Activated naive CD8-positive, alpha-beta T cell treated with anti-CD3 and anti-CD28 coated beads, Interleukin-2, amount 10 ng/mL, durations not matched to agents 7 days and 5 days (primary cell): Measurements from ENCODE around the gene TRPM2. TPM values are rescaled to one million over a fixed set of nuclear protein-coding genes. Genes with fewer than 3 reads are reported as not detected.

Experiments
- ATAC-seq: fragments of 150-1000 bp; cut with Tn5 transposase; one replicate; pipeline ENCODE4 v1.10.0; 2021; ENCODE audit warnings: low read depth, moderate library complexity
- POLR2A ChIA-PET: fragments of 350-600 bp; sonication (Branson Sonifier 250); formaldehyde crosslinking; loops from one replicate; lab custom pipeline; 2021; ENCODE audit warnings: antibody characterized with exemption; lab: Charles Lee
- DNase-seq: peaks from one replicate; pipeline ENCODE4 v3.0.0; 2021
- H3K27ac Mint-ChIP-seq: one replicate; pipeline ENCODE4 v1.8.0; 2022; ENCODE audit warnings: mild to moderate bottlenecking, mixed read lengths
- H3K27me3 Mint-ChIP-seq: one replicate; pipeline ENCODE4 v1.8.0; 2022; ENCODE audit warnings: mild to moderate bottlenecking, moderate library complexity, mixed read lengths
- H3K36me3 Mint-ChIP-seq: one replicate; pipeline ENCODE4 v1.8.0; 2021; ENCODE audit warnings: mild to moderate bottlenecking, mixed read lengths
- H3K4me1 Mint-ChIP-seq: one replicate; pipeline ENCODE4 v1.8.0; 2021; ENCODE audit warnings: mixed read lengths
- H3K4me3 Mint-ChIP-seq: one replicate; pipeline ENCODE4 v1.8.0; 2022; ENCODE audit warnings: mild to moderate bottlenecking, moderate library complexity, mixed read lengths
- H3K9me3 Mint-ChIP-seq: one replicate; pipeline ENCODE4 v1.8.0; 2021; ENCODE audit warnings: mixed read lengths
- total RNA-seq, 2 experiments: library from RNA; stranded (reverse); gene quantifications; one replicate each; pipeline ENCODE4 v1.2.3, GENCODE V29; 2021

TRPM2 gene
- total RNA-seq, 2 experiments from 2014 or later, result 29.6 to 31.1 TPM

- no peaks in the 10 kb centered on the region for H3K27me3 Mint-ChIP-seq
- H3K4me3 Mint-ChIP-seq, result no peak overlapping the region
- no peaks in the 10 kb centered on the region for H3K9me3 Mint-ChIP-seq
- POLR2A ChIA-PET, result no interaction called here
- ATAC-seq (no peak), DNase-seq (no peak)
- peaks cover 1% of the 10 kb centered on the region for H3K4me1 Mint-ChIP-seq
- no peaks in the 10 kb centered on the region for H3K36me3 Mint-ChIP-seq
- H3K27ac Mint-ChIP-seq, result no peak overlapping the region
Measured at GRCh38 chr21:44463724-44464123, 110.3 kb downstream of the TRPM2 start.

- POLR2A ChIA-PET, result no interaction called here
- H3K36me3 Mint-ChIP-seq, result no peaks in the 10 kb centered on the region
- H3K4me3 Mint-ChIP-seq, result no peak overlapping the region
- H3K9me3 Mint-ChIP-seq, result no peaks in the 10 kb centered on the region
- no peaks in the 10 kb centered on the region for H3K27me3 Mint-ChIP-seq
- ATAC-seq (no peak), DNase-seq (no peak)
- no peak overlapping the region for H3K27ac Mint-ChIP-seq
- H3K4me1 Mint-ChIP-seq, result peaks cover 1% of the 10 kb centered on the region
Measured at GRCh38 chr21:44464351-44464750, 110.9 kb downstream of the TRPM2 start.

- ATAC-seq, result no peak
Measured at GRCh38 chr21:44466351-44466954, 113.0 kb downstream of the TRPM2 start.

GRCh38 chr21:44466996-44467858 lies 113.8 kb downstream of the TRPM2 start:
- Mint-ChIP-seq H3K4me3 (no peak overlapping the region), H3K27ac (no peak overlapping the region), H3K27me3 (peaks cover 8% of the 10 kb centered on the region), H3K4me1 (no peaks in the 10 kb centered on the region), H3K36me3 (no peaks in the 10 kb centered on the region), H3K9me3 (no peaks in the 10 kb centered on the region)
- DNase-seq (no peak), ATAC-seq (no peak)
- POLR2A ChIA-PET, result no interaction called here

More at GRCh38 chr21:44466351-44466954, 113.0 kb downstream of the TRPM2 start:
- H3K27ac Mint-ChIP-seq, result no peak overlapping the region
- H3K36me3 Mint-ChIP-seq, result no peaks in the 10 kb centered on the region
- H3K27me3 Mint-ChIP-seq, result peaks cover 4% of the 10 kb centered on the region
- no peaks in the 10 kb centered on the region for H3K4me1 Mint-ChIP-seq
- H3K4me3 Mint-ChIP-seq, result no peak overlapping the region
- DNase-seq, result no peak
- H3K9me3 Mint-ChIP-seq, result no peaks in the 10 kb centered on the region
- POLR2A ChIA-PET, result no interaction called here

GRCh38 chr21:44467859-44468195 lies 114.4 kb downstream of the TRPM2 start:
- H3K9me3 Mint-ChIP-seq, result no peaks in the 10 kb centered on the region
- no peak overlapping the region for H3K4me3 Mint-ChIP-seq
- H3K36me3 Mint-ChIP-seq, result no peaks in the 10 kb centered on the region
- POLR2A ChIA-PET, result no interaction called here
- no peaks in the 10 kb centered on the region for H3K4me1 Mint-ChIP-seq
- no peak for ATAC-seq
- DNase-seq, result no peak
- H3K27ac Mint-ChIP-seq, result no peak overlapping the region
- H3K27me3 Mint-ChIP-seq, result peaks cover 8% of the 10 kb centered on the region

GRCh38 chr21:44471341-44471740 lies 117.9 kb downstream of the TRPM2 start:
- H3K27ac Mint-ChIP-seq, result no peak overlapping the region
- POLR2A ChIA-PET, result no interaction called here
- H3K9me3 Mint-ChIP-seq, result no peaks in the 10 kb centered on the region
- H3K27me3 Mint-ChIP-seq, result peaks cover 8% of the 10 kb centered on the region
- no peak for DNase-seq
- ATAC-seq, result no peak
- no peaks in the 10 kb centered on the region for H3K4me1 Mint-ChIP-seq
- no peak overlapping the region for H3K4me3 Mint-ChIP-seq
- no peaks in the 10 kb centered on the region for H3K36me3 Mint-ChIP-seq

GRCh38 chr21:44471996-44472395 lies 118.6 kb downstream of the TRPM2 start:
- Mint-ChIP-seq H3K27me3 (peaks cover 8% of the 10 kb centered on the region), H3K4me3 (no peak overlapping the region), H3K36me3 (no peaks in the 10 kb centered on the region), H3K4me1 (no peaks in the 10 kb centered on the region), H3K9me3 (no peaks in the 10 kb centered on the region), H3K27ac (no peak overlapping the region)
- DNase-seq, result no peak
- POLR2A ChIA-PET, result no interaction called here
- no peak for ATAC-seq

- POLR2A ChIA-PET, result no interaction called here
- H3K4me1 Mint-ChIP-seq, result no peaks in the 10 kb centered on the region
- no peak overlapping the region for H3K27ac Mint-ChIP-seq
- H3K9me3 Mint-ChIP-seq, result no peaks in the 10 kb centered on the region
- ATAC-seq (no peak), DNase-seq (no peak)
- H3K36me3 Mint-ChIP-seq, result no peaks in the 10 kb centered on the region
- peaks cover 8% of the 10 kb centered on the region for H3K27me3 Mint-ChIP-seq
- H3K4me3 Mint-ChIP-seq, result no peak overlapping the region
Measured at GRCh38 chr21:44473915-44474555, 120.6 kb downstream of the TRPM2 start.

GRCh38 chr21:44475266-44475845 lies 121.9 kb downstream of the TRPM2 start:
- no peaks in the 10 kb centered on the region for H3K4me1 Mint-ChIP-seq
- no peak for DNase-seq
- peaks cover 8% of the 10 kb centered on the region for H3K27me3 Mint-ChIP-seq
- POLR2A ChIA-PET, result no interaction called here
- H3K9me3 Mint-ChIP-seq, result no peaks in the 10 kb centered on the region
- no peak overlapping the region for H3K4me3 Mint-ChIP-seq
- ATAC-seq, result no peak
- H3K27ac Mint-ChIP-seq, result no peak overlapping the region
- H3K36me3 Mint-ChIP-seq, result no peaks in the 10 kb centered on the region

GRCh38 chr21:44477131-44477530 lies 123.7 kb downstream of the TRPM2 start:
- Mint-ChIP-seq H3K27me3 (no peaks in the 10 kb centered on the region), H3K4me1 (no peaks in the 10 kb centered on the region), H3K9me3 (no peaks in the 10 kb centered on the region), H3K27ac (no peak overlapping the region), H3K36me3 (no peaks in the 10 kb centered on the region), H3K4me3 (no peak overlapping the region)
- ATAC-seq (no peak), DNase-seq (no peak)
- POLR2A ChIA-PET, result no interaction called here

GRCh38 chr21:44477712-44478111 lies 124.3 kb downstream of the TRPM2 start:
- H3K4me3 Mint-ChIP-seq, result no peak overlapping the region
- H3K36me3 Mint-ChIP-seq, result no peaks in the 10 kb centered on the region
- H3K9me3 Mint-ChIP-seq, result no peaks in the 10 kb centered on the region
- H3K27ac Mint-ChIP-seq, result no peak overlapping the region
- DNase-seq, result no peak
- H3K27me3 Mint-ChIP-seq, result no peaks in the 10 kb centered on the region
- no peak for ATAC-seq
- POLR2A ChIA-PET, result no interaction called here
- no peaks in the 10 kb centered on the region for H3K4me1 Mint-ChIP-seq

- no peak for DNase-seq
- Mint-ChIP-seq H3K27ac (no peak overlapping the region), H3K4me3 (no peak overlapping the region), H3K4me1 (no peaks in the 10 kb centered on the region), H3K9me3 (no peaks in the 10 kb centered on the region), H3K36me3 (no peaks in the 10 kb centered on the region), H3K27me3 (no peaks in the 10 kb centered on the region)
- POLR2A ChIA-PET, result no interaction called here
- ATAC-seq, result no peak
Measured at GRCh38 chr21:44478124-44478800, 124.8 kb downstream of the TRPM2 start.

- peaks cover under 1% of the 10 kb centered on the region for H3K4me1 Mint-ChIP-seq
- H3K27ac Mint-ChIP-seq, result no peak overlapping the region
- H3K27me3 Mint-ChIP-seq, result no peaks in the 10 kb centered on the region
- no peaks in the 10 kb centered on the region for H3K36me3 Mint-ChIP-seq
- POLR2A ChIA-PET, result no interaction called here
- no peak overlapping the region for H3K4me3 Mint-ChIP-seq
- H3K9me3 Mint-ChIP-seq, result no peaks in the 10 kb centered on the region
- no peak for ATAC-seq
- no peak for DNase-seq
Measured at GRCh38 chr21:44478801-44479167, 125.4 kb downstream of the TRPM2 start.
